Measurements from ENCODE around the gene CDRT4. TPM values are rescaled to one million over a fixed set of nuclear protein-coding genes. Genes with fewer than 3 reads are reported as not detected.

The CDRT4 gene
- total and polyA plus RNA-seq, 2 donors (not counting 3 experiments of a cell fraction or from before 2014, with no cell fraction given): 11.5 to 13.6 TPM

GRCh38 chr17:15431196-15431595, 36.2 kb downstream of the CDRT4 start:
- CTCF ChIA-PET: interaction anchor here (1.0 to 4.0 kb wide), 3 partner anchors 20 to 72 kb away, joined by 3 to 19 read pairs (median 3); no protein-coding TSS in a partner anchor
- Histone ChIP-seq H3K9ac (replicated peaks; ENCODE audit: extremely low read depth, insufficient read depth, low read length) (no peak overlapping the region), H4K20me1 (replicated peaks; ENCODE audit: control insufficient read depth, extremely low read depth, insufficient read depth, low read length) (no peaks in the 10 kb centered on the region), H3K79me2 (ENCODE audit: control insufficient read depth, insufficient read depth, low read length) (no peaks in the 10 kb centered on the region), H3K27ac (ENCODE audit: insufficient read depth, low read depth, low read length) (no peak overlapping the region), H3K27me3 (ENCODE audit: control insufficient read depth in 2 of 2, insufficient read depth in 2 of 2, low read length in 2 of 2) (no peaks in the 10 kb centered on the region), H3K4me2 (ENCODE audit: insufficient read depth, low read length) (no peak overlapping the region), H3K4me3 (replicated peaks in 1 of 3; ENCODE audit: insufficient read depth in 1 of 3, low read depth in 1 of 3, low read length in 3 of 3) (no peak overlapping the region), H3K9me1 (replicated peaks; ENCODE audit: control insufficient read depth, extremely low read depth, insufficient read depth, low read length) (no peaks in the 10 kb centered on the region), H2AFZ (ENCODE audit: low read depth, low read length) (no peak overlapping the region), H3K36me3 (ENCODE audit: control insufficient read depth in 2 of 2, extremely low read depth in 1 of 2, insufficient read depth in 2 of 2, low read length in 2 of 2) (no peaks in the 10 kb centered on the region), H3K4me1 (ENCODE audit: control insufficient read depth, extremely low read depth, insufficient read depth, low read length) (peaks cover 3% of the 10 kb centered on the region), H3K9me3 (replicated peaks; ENCODE audit: control insufficient read depth, insufficient read depth, low read length) (no peaks in the 10 kb centered on the region)
- BruUV-seq (replicated peaks): no TSS peak
- intact Hi-C loops (cut with micrococcal nuclease) (no loop called here), dilution Hi-C loops (cut with MboI; ENCODE audit: extremely low pct_ligation_motif_present, low sequenced_read_pairs) (no loop called here)
- POLR2A ChIA-PET: no interaction called here
- DNase-seq (ENCODE audit: low read depth, low spot score) (no peak), FAIRE-seq (no peak)
- TF ChIP-seq MYC (IDR thresholded peaks at IDR 0.05; ENCODE audit: low read depth, low read length) (no peak), FOS (IDR thresholded peaks at IDR 0.05; ENCODE audit: borderline replicate concordance, insufficient read depth, low read length) (no peak), JUN (IDR thresholded peaks at IDR 0.05; ENCODE audit: borderline replicate concordance, insufficient read depth, insufficient read length, low read depth) (no peak), CTCF (IDR thresholded peaks at IDR 0.05; ENCODE audit: extremely low read depth in 1 of 2, insufficient read depth in 1 of 2, low read depth in 1 of 2, low read length in 2 of 2) (no peak), MAX (IDR thresholded peaks at IDR 0.05; ENCODE audit: insufficient read depth, insufficient read length) (no peak), POLR2AphosphoS5 (IDR thresholded peaks at IDR 0.05; ENCODE audit: insufficient read depth, low read depth, low read length) (no peak), EZH2 (IDR thresholded peaks at IDR 0.05; ENCODE audit: borderline replicate concordance, low read depth, low read length, severe bottlenecking) (no peak), GATA2 (IDR thresholded peaks at IDR 0.05; ENCODE audit: insufficient read depth, insufficient read length, low read depth, low read length) (no peak), POLR2A (IDR thresholded peaks at IDR 0.05; ENCODE audit: low read depth, low read length) (no peak)

Measured in endothelial cell of umbilical vein (primary cell).